Cardiac muscle cell (in vitro differentiated cells and primary cell): ENCODE results near the gene UTP15. TPM values are rescaled to one million over a fixed set of nuclear protein-coding genes. Genes with fewer than 3 reads are reported as not detected.
A peak's percentile ranks its signal among the peaks of the same experiment; 100 is the strongest.

Experiments used
- DNase-seq, 2 donors: peaks; one replicate each; pipeline versions ENCODE4 v3.0.0 to v3.0.0-alpha.2; 2010 to 2017; ENCODE audit warnings: low read depth in 1 of 2, low spot score in 1 of 2
- H3K27ac ChIP-seq: fragments of 200-600 bp; sonication (generic); 2 replicates; pipeline ENCODE4 v1.5.1; 2016
- H3K27me3 ChIP-seq: fragments of 200-600 bp; sonication (generic); 2 replicates; pipeline ENCODE4 v1.6.0; 2016; ENCODE audit warnings: control low read depth
- H3K36me3 ChIP-seq: fragments of 200-600 bp; sonication (generic); 2 replicates; pipeline ENCODE4 v1.5.1; 2016; ENCODE audit warnings: control low read depth
- H3K4me1 ChIP-seq: fragments of 200-600 bp; sonication (generic); 2 replicates; pipeline ENCODE4 v1.8.1; 2017; ENCODE audit warnings: low read depth, mild to moderate bottlenecking, mixed run types
- H3K4me3 ChIP-seq: fragments of 200-600 bp; sonication (generic); 2 replicates; pipeline ENCODE4 v1.5.1; 2016; ENCODE audit warnings: mild to moderate bottlenecking
- H3K9me3 ChIP-seq: fragments of 200-600 bp; sonication (generic); 2 replicates; pipeline ENCODE4 v1.5.1; 2017; ENCODE audit warnings: low read depth, mild to moderate bottlenecking, control low read depth
- polyA plus RNA-seq: library from polyadenylated mRNA; unstranded; fragments of >200 nt; fragmentation: Nextera tagmentation; extraction: Ambion mirVana; gene quantifications from 2 replicates; pipeline ENCODE4 v1.2.1, GENCODE V29; 2016
- total RNA-seq: library from RNA; depleted of rRNA; stranded (reverse); fragments of >200 nt; gene quantifications from 2 replicates; pipeline ENCODE4 v1.2.3, GENCODE V29; 2016
- TF ChIP-seq, protein P1 (sequence below): IDR thresholded peaks from 2 replicates; pipeline ENCODE4 v1.5.1; 2012; ENCODE audit warnings: low read depth, mild to moderate bottlenecking, low read length

Gene UTP15
- total and polyA plus RNA-seq, 2 experiments from 2014 or later, result 8.1 to 14.8 TPM

DNA sequence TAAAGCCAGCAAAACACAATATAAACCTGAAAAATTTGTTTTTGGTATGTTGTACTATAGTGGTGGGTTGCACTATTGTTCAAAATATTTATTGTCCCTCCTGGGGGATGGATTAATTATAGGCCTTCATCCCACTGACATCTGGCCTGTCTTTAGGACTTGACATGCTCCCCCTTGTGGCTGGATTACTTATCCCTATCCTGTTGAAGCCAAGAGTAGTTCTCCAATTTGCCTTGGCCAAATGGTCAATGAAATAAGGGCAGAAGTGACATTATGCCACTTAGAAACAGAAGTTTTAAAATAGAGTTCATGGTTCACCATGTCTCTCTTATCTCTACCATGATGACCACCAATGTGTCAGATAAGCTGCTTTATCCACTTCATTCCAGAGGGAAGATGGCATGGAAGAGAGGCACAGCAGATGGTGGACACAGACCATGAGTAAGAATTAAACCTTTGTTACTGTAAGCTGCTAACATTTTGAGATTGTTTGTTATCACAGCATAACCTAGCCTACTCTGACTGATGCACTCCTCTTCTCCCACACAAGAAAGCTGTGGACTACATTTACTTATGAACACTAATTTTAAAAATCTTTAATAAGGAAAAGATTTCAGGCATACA lies 31.3 kb downstream of the UTP15 start:
- Histone ChIP-seq H3K9me3 (no peaks in the 10 kb centered on the region), H3K4me3 (no peak overlapping the region), H3K27me3 (no peaks in the 10 kb centered on the region), H3K36me3 (no peaks in the 10 kb centered on the region), H3K4me1 (no peaks in the 10 kb centered on the region), H3K27ac (no peak overlapping the region)
- peak; percentile 47 to 51 for DNase-seq
- TF ChIP-seq, protein P1, sequence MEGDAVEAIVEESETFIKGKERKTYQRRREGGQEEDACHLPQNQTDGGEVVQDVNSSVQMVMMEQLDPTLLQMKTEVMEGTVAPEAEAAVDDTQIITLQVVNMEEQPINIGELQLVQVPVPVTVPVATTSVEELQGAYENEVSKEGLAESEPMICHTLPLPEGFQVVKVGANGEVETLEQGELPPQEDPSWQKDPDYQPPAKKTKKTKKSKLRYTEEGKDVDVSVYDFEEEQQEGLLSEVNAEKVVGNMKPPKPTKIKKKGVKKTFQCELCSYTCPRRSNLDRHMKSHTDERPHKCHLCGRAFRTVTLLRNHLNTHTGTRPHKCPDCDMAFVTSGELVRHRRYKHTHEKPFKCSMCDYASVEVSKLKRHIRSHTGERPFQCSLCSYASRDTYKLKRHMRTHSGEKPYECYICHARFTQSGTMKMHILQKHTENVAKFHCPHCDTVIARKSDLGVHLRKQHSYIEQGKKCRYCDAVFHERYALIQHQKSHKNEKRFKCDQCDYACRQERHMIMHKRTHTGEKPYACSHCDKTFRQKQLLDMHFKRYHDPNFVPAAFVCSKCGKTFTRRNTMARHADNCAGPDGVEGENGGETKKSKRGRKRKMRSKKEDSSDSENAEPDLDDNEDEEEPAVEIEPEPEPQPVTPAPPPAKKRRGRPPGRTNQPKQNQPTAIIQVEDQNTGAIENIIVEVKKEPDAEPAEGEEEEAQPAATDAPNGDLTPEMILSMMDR, result peak; percentile 61

DNA sequence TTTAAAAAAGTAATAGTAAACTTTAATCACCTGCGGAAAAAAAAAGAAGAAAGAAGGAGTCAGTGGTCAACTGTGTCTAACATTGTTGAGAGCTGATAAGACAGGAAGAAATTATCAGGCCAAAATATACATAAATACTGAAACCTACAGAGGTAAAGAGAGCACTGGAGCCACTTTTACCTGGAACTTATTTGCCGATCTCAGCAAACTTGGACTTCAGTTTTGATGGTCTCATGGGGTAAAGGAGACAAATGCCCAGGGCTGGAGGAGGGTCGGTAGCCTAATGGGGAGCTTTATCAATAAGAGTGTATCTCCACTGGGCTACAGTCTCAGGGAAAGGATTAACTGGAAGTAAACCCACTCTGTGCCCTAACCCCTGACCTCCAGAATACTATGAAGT lies 33.8 kb downstream of the UTP15 start:
- Histone ChIP-seq H3K27me3 (no peaks in the 10 kb centered on the region), H3K36me3 (no peaks in the 10 kb centered on the region), H3K4me3 (no peak overlapping the region), H3K9me3 (no peaks in the 10 kb centered on the region), H3K27ac (no peak overlapping the region), H3K4me1 (no peaks in the 10 kb centered on the region)
- no peak for DNase-seq
- TF ChIP-seq, protein P1, result no peak

DNA sequence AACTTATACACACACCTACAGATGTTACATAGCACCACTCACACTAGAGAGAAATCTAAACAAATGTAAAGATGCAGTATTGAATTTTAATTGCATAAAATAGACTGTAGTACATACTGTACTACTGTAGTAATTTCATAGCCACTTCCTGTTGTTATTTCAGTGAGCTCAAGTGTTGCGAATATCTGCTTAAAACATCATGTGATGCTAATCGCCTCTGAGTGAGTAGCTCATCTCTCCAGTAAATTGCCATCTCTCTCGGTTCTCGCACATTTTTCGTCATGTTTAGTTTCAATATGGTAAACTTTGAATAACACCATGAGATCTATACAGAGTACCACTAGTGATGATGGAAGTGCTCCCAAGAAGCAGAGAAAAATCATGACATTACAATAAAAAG lies 38.5 kb downstream of the UTP15 start:
- H3K9me3 ChIP-seq, result no peaks in the 10 kb centered on the region
- no peaks in the 10 kb centered on the region for H3K4me1 ChIP-seq
- no peak overlapping the region for H3K27ac ChIP-seq
- TF ChIP-seq, protein P1, result no peak
- DNase-seq, result no peak
- H3K36me3 ChIP-seq, result no peaks in the 10 kb centered on the region
- H3K27me3 ChIP-seq, result peaks cover 17% of the 10 kb centered on the region
- no peak overlapping the region for H3K4me3 ChIP-seq

DNA sequence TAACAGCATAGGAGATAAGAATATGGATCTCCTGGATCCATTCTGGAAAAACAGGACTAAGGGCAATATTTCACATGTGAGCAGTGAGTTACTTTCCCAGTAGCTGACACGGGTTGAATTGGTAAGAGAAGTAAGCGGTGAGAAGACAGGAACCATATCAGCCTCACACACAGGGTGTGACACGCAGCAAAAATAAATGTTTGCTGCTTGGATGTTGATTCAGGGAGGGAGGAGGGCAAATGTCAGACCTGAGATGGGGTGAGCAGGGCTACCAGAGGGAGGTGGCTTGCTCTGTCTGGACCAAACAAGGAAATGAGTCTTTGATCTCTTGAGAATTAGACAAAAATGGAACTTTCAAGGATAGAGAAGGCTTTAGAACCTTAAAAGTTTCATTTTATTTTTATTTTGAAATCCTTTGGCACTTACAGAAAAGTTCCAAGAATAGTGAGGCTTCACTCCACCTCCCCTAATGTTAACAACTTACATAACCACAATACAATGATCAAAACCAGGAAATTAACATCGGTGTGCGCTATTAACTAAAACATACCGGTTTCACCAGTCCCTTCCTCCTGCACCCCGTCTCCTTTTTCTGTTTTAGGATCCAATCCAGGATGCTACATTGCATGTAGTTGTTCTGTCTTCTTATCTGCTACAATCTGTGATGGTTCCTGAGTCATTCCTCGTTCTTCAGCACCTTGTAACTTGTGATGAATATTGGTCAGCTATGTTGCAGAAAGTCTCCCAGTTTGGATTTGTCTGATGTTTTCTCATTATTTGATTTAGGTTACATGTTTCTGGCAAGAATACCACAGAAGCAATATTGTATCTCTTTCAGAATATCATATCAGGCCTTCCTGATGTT lies 39.9 kb downstream of the UTP15 start:
- Histone ChIP-seq H3K36me3 (no peaks in the 10 kb centered on the region), H3K27me3 (peaks cover 17% of the 10 kb centered on the region), H3K27ac (no peak overlapping the region), H3K4me1 (no peaks in the 10 kb centered on the region), H3K9me3 (no peaks in the 10 kb centered on the region), H3K4me3 (no peak overlapping the region)
- no peak for DNase-seq
- TF ChIP-seq, protein P1, result no peak

DNA sequence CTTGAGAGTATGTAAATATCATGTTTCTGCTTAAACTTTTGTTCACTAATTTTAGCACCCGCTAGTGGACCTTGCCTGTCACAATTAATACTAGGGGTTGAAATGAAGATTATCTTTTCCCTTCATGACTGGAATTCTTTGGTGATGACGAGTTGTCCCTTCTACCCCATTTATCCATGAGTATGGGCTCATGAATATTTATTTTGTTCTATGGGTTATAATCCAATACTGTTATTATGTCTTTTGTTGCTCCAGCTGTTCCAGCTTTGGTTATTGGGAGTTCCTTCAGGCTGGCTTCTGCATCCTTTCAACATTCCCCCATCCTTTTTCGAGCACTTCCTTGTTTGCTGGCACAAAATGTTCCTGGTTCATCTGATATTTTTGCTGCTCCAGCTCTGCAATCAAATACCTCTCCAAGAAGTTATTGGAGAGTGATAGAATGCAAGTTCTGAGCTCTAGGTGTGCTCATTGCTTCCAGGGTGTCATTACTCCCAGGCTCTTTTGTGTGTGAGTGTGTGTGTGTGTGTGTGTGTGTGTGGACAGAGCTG lies 40.7 kb downstream of the UTP15 start:
- DNase-seq, result peak in 1 of 2 donors; percentile 23
- Histone ChIP-seq H3K9me3 (no peaks in the 10 kb centered on the region), H3K4me3 (no peak overlapping the region), H3K36me3 (no peaks in the 10 kb centered on the region), H3K27ac (no peak overlapping the region), H3K4me1 (no peaks in the 10 kb centered on the region), H3K27me3 (peaks cover 19% of the 10 kb centered on the region)
- TF ChIP-seq, protein P1, result no peak
